Thoracic aorta (tissue), 2 donors: Measurements from ENCODE around the gene PCDHGC3. TPM values are rescaled to one million over a fixed set of nuclear protein-coding genes. Genes with fewer than 3 reads are reported as not detected.

Source experiments
- ATAC-seq: fragments of 150-250 bp; one replicate; pipeline ENCODE4 v1.8.0; 2017; ENCODE audit warnings: low read depth; ENCODE audit not compliant: insufficient number of reproducible peaks, low FRiP score
- DNase-seq: peaks from one replicate; pipeline ENCODE4 v3.0.0-alpha.2; 2020; ENCODE audit warnings: low spot score
- H3K27ac ChIP-seq, 2 donors: fragments of 200-600 bp; sonication (generic); 1 replicate in 1 of 2; 2 replicates in 1 of 2; pipeline ENCODE4 v1.5.1; 2016; ENCODE audit warnings: mild to moderate bottlenecking in 2 of 2, moderate library complexity in 2 of 2
- H3K27me3 ChIP-seq: fragments of 200-600 bp; sonication (generic); replicated peaks from 2 replicates; pipeline ENCODE4 v1.6.0; 2016; ENCODE audit warnings: mild to moderate bottlenecking; ENCODE audit not compliant: insufficient read depth
- H3K36me3 ChIP-seq: fragments of 200-600 bp; sonication (generic); one replicate; pipeline ENCODE4 v1.5.1; 2016
- H3K4me1 ChIP-seq, 2 donors: fragments of 200-600 bp; sonication (generic); 1 replicate in 1 of 2; 2 replicates in 1 of 2; pipeline versions ENCODE4 v1.5.1 to v1.6.0; 2016; ENCODE audit warnings: low read depth in 2 of 2, mild to moderate bottlenecking in 1 of 2; ENCODE audit not compliant: control insufficient read depth in 1 of 2
- H3K4me3 ChIP-seq: fragments of 200-600 bp; sonication (generic); 2 replicates; pipeline ENCODE4 v1.5.1; 2016; ENCODE audit warnings: mild to moderate bottlenecking
- H3K9me3 ChIP-seq: fragments of 200-600 bp; sonication (generic); 2 replicates; pipeline ENCODE4 v1.5.1; 2016
- total RNA-seq, 2 donors: library from RNA; depleted of rRNA; stranded (reverse); fragments of >200 nt; gene quantifications; one replicate each; pipeline versions ENCODE4 v1.1.0 to v1.2.3, GENCODE V29; 2016
- TF ChIP-seq, protein P1 (sequence below): fragments of 200-600 bp; sonication (generic); IDR thresholded peaks from one replicate; pipeline ENCODE4 v1.5.1; 2019; ENCODE audit warnings: antibody characterized with exemption

PCDHGC3 gene
- total RNA-seq, 2 donors from 2014 or later: 61.3 to 99.9 TPM

DNA sequence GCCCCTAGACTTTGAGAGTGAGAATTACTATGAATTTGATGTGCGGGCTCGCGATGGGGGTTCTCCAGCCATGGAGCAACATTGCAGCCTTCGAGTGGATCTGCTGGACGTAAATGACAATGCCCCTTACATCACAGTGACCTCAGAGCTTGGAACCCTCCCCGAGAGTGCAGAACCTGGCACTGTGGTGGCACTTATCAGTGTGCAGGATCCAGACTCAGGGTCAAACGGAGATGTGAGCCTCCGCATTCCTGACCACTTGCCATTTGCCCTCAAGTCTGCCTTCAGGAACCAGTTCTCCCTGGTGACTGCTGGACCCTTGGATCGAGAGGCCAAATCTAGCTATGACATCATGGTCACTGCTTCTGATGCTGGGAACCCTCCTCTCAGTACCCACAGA is 10.3 kb downstream of the PCDHGC3 start:
- Histone ChIP-seq H3K4me1 (peaks cover 26 to 70% of the 10 kb centered on the region in 2 donors), H3K27ac (no peak overlapping the region), H3K4me3 (no peak overlapping the region), H3K36me3 (no peaks in the 10 kb centered on the region), H3K27me3 (no peaks in the 10 kb centered on the region), H3K9me3 (no peaks in the 10 kb centered on the region)
- ATAC-seq: no peak
- DNase-seq: no peak
- TF ChIP-seq, protein P1, sequence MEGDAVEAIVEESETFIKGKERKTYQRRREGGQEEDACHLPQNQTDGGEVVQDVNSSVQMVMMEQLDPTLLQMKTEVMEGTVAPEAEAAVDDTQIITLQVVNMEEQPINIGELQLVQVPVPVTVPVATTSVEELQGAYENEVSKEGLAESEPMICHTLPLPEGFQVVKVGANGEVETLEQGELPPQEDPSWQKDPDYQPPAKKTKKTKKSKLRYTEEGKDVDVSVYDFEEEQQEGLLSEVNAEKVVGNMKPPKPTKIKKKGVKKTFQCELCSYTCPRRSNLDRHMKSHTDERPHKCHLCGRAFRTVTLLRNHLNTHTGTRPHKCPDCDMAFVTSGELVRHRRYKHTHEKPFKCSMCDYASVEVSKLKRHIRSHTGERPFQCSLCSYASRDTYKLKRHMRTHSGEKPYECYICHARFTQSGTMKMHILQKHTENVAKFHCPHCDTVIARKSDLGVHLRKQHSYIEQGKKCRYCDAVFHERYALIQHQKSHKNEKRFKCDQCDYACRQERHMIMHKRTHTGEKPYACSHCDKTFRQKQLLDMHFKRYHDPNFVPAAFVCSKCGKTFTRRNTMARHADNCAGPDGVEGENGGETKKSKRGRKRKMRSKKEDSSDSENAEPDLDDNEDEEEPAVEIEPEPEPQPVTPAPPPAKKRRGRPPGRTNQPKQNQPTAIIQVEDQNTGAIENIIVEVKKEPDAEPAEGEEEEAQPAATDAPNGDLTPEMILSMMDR: no peak

DNA sequence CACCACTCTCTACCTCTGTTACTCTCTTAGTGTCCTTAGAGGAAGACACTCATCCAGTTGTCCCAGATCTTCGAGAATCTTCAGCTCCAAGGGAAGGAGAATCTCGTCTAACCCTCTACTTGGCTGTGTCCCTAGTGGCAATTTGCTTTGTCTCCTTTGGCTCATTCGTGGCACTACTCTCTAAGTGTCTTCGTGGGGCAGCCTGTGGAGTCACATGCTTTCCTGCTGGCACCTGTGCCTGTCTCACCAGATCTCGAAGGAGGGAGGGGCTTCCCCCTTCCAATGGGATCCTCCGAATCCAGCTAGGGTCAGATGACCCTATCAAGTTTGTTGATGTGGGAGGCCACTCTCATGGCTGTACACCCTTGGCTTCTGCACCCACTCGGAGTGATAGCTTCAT is 11.4 kb downstream of the PCDHGC3 start:
- DNase-seq (no peak), ATAC-seq (no peak)
- Histone ChIP-seq H3K4me1 (peaks cover 24 to 60% of the 10 kb centered on the region in 2 donors), H3K36me3 (no peaks in the 10 kb centered on the region), H3K4me3 (no peak overlapping the region), H3K9me3 (no peaks in the 10 kb centered on the region), H3K27ac (no peak overlapping the region), H3K27me3 (no peaks in the 10 kb centered on the region)
- TF ChIP-seq, protein P1: no peak

DNA sequence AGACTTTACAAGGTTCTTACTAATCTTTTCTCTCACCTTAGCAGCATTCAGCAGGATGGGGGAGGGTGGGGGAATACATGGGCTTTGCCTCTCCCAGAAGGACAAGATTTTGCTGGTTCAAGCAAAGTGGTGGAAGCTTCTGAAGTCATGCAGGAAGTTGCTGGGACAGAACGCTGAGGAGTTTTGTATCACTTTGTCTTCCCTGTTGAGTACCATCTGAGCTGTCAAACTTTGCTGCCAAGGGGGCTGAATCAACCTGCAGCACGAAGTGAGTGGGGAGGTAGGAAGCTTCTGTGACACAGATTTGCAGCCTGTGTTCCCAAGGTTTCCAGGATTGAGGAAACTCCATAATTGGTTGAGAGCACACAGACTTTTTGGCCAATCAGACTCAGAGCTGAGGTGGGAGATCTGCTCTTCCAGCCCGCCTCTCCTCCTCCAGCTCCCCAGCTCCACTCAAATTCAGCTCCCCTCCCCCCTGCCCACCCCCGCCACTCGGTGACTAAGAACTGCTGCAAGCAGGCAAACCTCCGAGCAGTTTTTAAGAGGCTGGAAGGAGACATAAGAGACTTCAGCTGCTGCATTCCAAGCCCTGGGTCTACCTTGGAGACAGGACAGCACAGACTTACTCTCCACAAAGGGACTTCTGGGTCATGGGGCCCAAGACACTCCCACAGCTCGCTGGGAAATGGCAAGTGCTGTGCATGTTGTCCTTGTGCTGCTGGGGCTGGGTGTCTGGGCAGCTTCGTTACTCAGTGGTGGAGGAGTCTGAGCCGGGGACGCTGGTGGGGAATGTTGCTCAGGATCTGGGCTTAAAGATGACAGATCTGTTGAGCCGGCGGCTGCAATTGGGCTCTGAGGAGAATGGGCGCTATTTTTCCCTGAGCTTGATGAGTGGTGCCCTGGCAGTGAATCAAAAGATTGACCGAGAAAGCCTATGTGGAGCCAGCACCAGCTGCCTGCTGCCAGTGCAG is 13.1 kb downstream of the PCDHGC3 start, which contains the start of gene PCDHGC5:
Gene PCDHGC5, plus strand, starts transcription at position 491 of the 971 bp plus-strand sequence. Its CDS starts 160 bp downstream, at position 651.
- ATAC-seq: no peak
- H3K27ac ChIP-seq: peak within 1 kb of the TSS; percentile 54 to 56

DNA sequence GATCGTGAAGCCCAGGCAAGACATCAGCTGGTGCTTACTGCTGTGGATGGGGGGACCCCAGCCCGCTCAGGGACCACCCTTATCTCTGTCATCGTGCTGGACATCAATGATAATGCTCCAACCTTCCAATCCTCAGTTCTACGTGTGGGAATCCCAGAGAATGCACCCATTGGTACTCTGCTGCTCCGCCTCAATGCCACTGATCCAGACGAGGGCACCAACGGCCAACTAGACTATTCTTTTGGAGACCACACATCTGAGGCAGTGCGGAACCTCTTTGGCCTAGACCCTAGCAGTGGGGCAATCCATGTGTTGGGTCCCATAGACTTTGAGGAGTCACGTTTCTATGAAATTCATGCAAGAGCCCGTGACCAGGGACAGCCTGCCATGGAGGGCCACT is 14.1 kb downstream of the PCDHGC3 start:
- Histone ChIP-seq H3K36me3 (no peaks in the 10 kb centered on the region), H3K27ac (peak overlapping the region in 1 of 2 donors; percentile 54), H3K27me3 (no peaks in the 10 kb centered on the region), H3K4me1 (peaks cover 20 to 57% of the 10 kb centered on the region in 2 donors), H3K9me3 (no peaks in the 10 kb centered on the region), H3K4me3 (no peak overlapping the region)
- ATAC-seq: no peak
- TF ChIP-seq, protein P1: no peak
- no peak for DNase-seq

More for the DNA sequence above, 13.1 kb downstream of the PCDHGC3 start, which contains the start of gene PCDHGC5:
- Histone ChIP-seq H3K9me3 (no peaks in the 10 kb centered on the region), H3K36me3 (no peaks in the 10 kb centered on the region), H3K4me3 (peak within 1 kb of the TSS; percentile 37), H3K4me1 (peaks cover 24 to 57% of the 10 kb centered on the region in 2 donors), H3K27me3 (no peaks in the 10 kb centered on the region)
- DNase-seq: no peak
- TF ChIP-seq, protein P1: no peak

DNA sequence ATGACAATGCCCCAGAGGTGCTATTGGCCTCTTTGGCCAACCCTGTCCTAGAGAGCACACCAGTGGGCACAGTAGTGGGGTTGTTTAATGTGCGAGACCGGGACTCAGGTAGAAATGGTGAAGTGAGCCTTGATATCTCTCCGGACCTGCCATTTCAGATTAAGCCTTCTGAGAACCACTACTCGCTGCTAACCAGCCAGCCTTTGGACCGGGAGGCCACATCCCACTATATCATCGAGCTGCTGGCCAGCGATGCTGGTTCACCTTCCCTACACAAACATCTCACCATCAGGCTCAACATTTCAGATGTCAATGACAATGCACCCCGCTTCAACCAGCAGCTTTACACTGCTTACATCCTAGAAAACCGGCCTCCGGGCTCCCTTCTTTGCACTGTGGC is 14.5 kb downstream of the PCDHGC3 start:
- no peak overlapping the region for H3K4me3 ChIP-seq
- DNase-seq: no peak
- no peaks in the 10 kb centered on the region for H3K9me3 ChIP-seq
- H3K36me3 ChIP-seq: no peaks in the 10 kb centered on the region
- TF ChIP-seq, protein P1: no peak
- no peaks in the 10 kb centered on the region for H3K27me3 ChIP-seq
- no peak for ATAC-seq
- no peak overlapping the region for H3K27ac ChIP-seq
- H3K4me1 ChIP-seq: peaks cover 16 to 57% of the 10 kb centered on the region in 2 donors
